CD14-positive monocyte (primary cell): ENCODE data around the gene SERP1. TPM values are rescaled to one million over a fixed set of nuclear protein-coding genes. Genes with fewer than 3 reads are reported as not detected.

Source experiments
- DNase-seq, 3 donors: peaks; one replicate each; pipeline ENCODE4 v3.0.0-alpha.2; 2011 to 2022
- H2AFZ ChIP-seq: 2 replicates; pipeline ENCODE4 v1.6.0; 2012; ENCODE audit warnings: mild to moderate bottlenecking, low read depth, low read length, inconsistent platforms; ENCODE audit not compliant: insufficient read depth, poor library complexity, severe bottlenecking
- H3K27ac ChIP-seq, 2 donors: 1 replicate in 1 of 2; 2 replicates in 1 of 2; pipeline ENCODE4 v1.5.1; 2012 to 2013; ENCODE audit warnings: low read length in 2 of 2, control low read depth in 1 of 2, inconsistent platforms in 1 of 2, low read depth in 1 of 2, mild to moderate bottlenecking in 1 of 2
- H3K27me3 ChIP-seq, 2 donors: one replicate each; pipeline versions ENCODE4 v1.6.0 to v1.6.1; 2011 to 2013; ENCODE audit warnings: low read length in 2 of 2; ENCODE audit not compliant: control insufficient read depth in 2 of 2, insufficient read depth in 2 of 2
- H3K36me3 ChIP-seq, 2 donors: replicated peaks in 1 of 2; 1 replicate in 1 of 2; 2 replicates in 1 of 2; pipeline versions ENCODE4 v1.5.1 to v1.6.1; 2012 to 2013; ENCODE audit warnings: low read length in 2 of 2, control low read depth in 1 of 2, inconsistent platforms in 1 of 2, mild to moderate bottlenecking in 1 of 2; ENCODE audit not compliant: insufficient read depth in 2 of 2, control insufficient read depth in 1 of 2
- H3K4me1 ChIP-seq, 2 donors: 1 replicate in 1 of 2; 2 replicates in 1 of 2; pipeline versions ENCODE4 v1.5.1 to v1.6.1; 2012 to 2013; ENCODE audit warnings: low read length in 2 of 2, control low read depth in 1 of 2, inconsistent platforms in 1 of 2, mild to moderate bottlenecking in 1 of 2, moderate library complexity in 1 of 2; ENCODE audit not compliant: insufficient read depth in 2 of 2, control insufficient read depth in 1 of 2
- H3K4me2 ChIP-seq: replicated peaks from 2 replicates; pipeline ENCODE3; 2012; ENCODE audit warnings: low read length, moderate library complexity, mild to moderate bottlenecking; ENCODE audit not compliant: poor library complexity, severe bottlenecking; ENCODE audit errors: extremely low read depth
- H3K4me3 ChIP-seq, 3 experiments: fragments of 200-600 bp in 1 of 3; sonication (generic) in 1 of 3; replicated peaks in 1 of 3; 1 replicate in 2 of 3; 2 replicates in 1 of 3; pipeline ENCODE4 v1.5.1; 2011 to 2013; ENCODE audit warnings: low read length in 3 of 3, mild to moderate bottlenecking in 3 of 3, control low read depth in 2 of 3, low read depth in 2 of 3, inconsistent platforms in 1 of 3, moderate library complexity in 1 of 3
- H3K79me2 ChIP-seq: 2 replicates; pipeline ENCODE4 v1.6.0; 2012; ENCODE audit warnings: mild to moderate bottlenecking, control low read depth, inconsistent platforms, low read length, moderate library complexity; ENCODE audit not compliant: insufficient read depth
- H3K9ac ChIP-seq: 2 replicates; pipeline ENCODE4 v1.6.0; 2017; ENCODE audit warnings: low read length, mild to moderate bottlenecking; ENCODE audit not compliant: insufficient read depth, poor library complexity, severe bottlenecking
- H3K9me3 ChIP-seq, 2 donors: replicated peaks in 1 of 2; 1 replicate in 1 of 2; 2 replicates in 1 of 2; pipeline versions ENCODE4 v1.5.1 to v1.6.1; 2012 to 2013; ENCODE audit warnings: low read length in 2 of 2, control low read depth in 1 of 2; ENCODE audit not compliant: control insufficient read depth in 1 of 2, insufficient read depth in 1 of 2
- H4K20me1 ChIP-seq: 2 replicates; pipeline ENCODE4 v1.6.0; 2012; ENCODE audit warnings: mild to moderate bottlenecking, low read length, control low read depth, moderate library complexity; ENCODE audit not compliant: insufficient read depth
- H3K27ac Mint-ChIP-seq, 7 donors: one replicate each; pipeline ENCODE4 v1.8.0; 2020; ENCODE audit warnings: mild to moderate bottlenecking in 7 of 7, mixed read lengths in 7 of 7, moderate library complexity in 6 of 7, inconsistent platforms in 2 of 7
- H3K27me3 Mint-ChIP-seq, 3 donors: one replicate each; pipeline ENCODE4 v1.8.0; 2021 to 2022; ENCODE audit warnings: low read depth in 3 of 3, mild to moderate bottlenecking in 3 of 3, mixed read lengths in 3 of 3, moderate library complexity in 3 of 3, inconsistent platforms in 1 of 3
- H3K36me3 Mint-ChIP-seq, 2 donors: one replicate each; pipeline ENCODE4 v1.8.0; 2020; ENCODE audit warnings: mixed read lengths in 2 of 2, inconsistent platforms in 1 of 2, mild to moderate bottlenecking in 1 of 2
- H3K4me1 Mint-ChIP-seq: one replicate; pipeline ENCODE4 v1.8.0; 2020; ENCODE audit warnings: mild to moderate bottlenecking, mixed read lengths
- H3K4me3 Mint-ChIP-seq, 2 donors: one replicate each; pipeline ENCODE4 v1.8.0; 2020; ENCODE audit warnings: mild to moderate bottlenecking in 2 of 2, mixed read lengths in 2 of 2, moderate library complexity in 1 of 2
- H3K9me3 Mint-ChIP-seq, 7 donors: one replicate each; pipeline ENCODE4 v1.8.0; 2020 to 2022; ENCODE audit warnings: mixed read lengths in 7 of 7, mild to moderate bottlenecking in 6 of 7, moderate library complexity in 6 of 7, inconsistent platforms in 2 of 7
- WGBS: methylation state at CpG from one replicate; pipeline ENCODE4 v1.1.5; 2013; ENCODE audit warnings: missing lambda C conversion rate; ENCODE audit not compliant: insufficient coverage; 5-methylcytosine and 5-hydroxymethylcytosine counted together
- intact Hi-C, 2 donors: fragments of 100-400 bp; cut with micrococcal nuclease; formaldehyde crosslinking; loops; one replicate each; pipeline versions ENCODE4 v1.15.0 to v1.15.1; 2023
- polyA plus RNA-seq, 3 donors: library from polyadenylated mRNA; depleted of rRNA in 1 of 3; unstranded in 2 of 3; stranded (reverse) in 1 of 3; fragments of 300-500 nt in 2 of 3; fragments of >200 nt in 1 of 3; fragmentation: Illumina TruSeq in 2 of 3; gene quantifications; 1 replicate in 2 of 3; 2 replicates in 1 of 3; pipeline ENCODE4 v1.2.3, GENCODE V29; 2012 to 2021
- TF ChIP-seq, protein P1 (sequence below): fragments of 200-600 bp; IDR thresholded peaks from one replicate; pipeline ENCODE4 v1.8.0; 2022; ENCODE audit warnings: antibody characterized with exemption, mild to moderate bottlenecking

SERP1 gene
- polyA plus RNA-seq, 3 donors: 178 to 226 (median 220) TPM

DNA sequence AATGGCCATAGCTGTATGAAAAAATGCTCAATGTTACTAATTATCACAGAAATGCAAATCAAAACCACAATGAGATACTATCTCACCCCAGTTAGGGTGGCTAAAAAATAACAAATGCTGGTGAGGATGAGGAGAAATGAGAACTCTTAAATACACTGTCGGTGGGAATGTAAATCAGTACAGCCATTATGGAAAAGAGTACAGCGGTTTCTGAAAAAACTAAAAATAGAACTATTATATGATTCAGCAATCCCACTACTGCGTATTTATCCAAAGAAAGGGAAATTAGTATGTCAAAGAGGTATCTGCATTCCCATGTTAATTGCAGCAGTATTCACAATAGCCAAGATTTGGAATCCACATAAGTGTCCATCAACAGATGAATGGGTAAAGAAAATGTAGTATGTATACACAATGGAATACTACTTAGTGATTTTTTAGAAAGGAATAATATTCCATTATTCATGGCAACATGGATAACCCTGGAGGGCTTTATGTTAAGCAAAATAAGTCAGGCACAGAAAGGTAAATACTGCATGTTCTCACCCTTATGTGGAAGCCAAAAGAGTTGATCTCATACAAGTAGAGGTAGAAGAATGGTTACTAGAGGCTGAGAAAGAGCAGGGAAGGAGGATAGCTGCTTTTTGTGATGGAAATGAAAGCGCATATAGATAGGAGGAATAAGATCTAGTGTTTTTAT is 35.0 kb downstream of the SERP1 start:
- no peaks in the 10 kb centered on the region for H3K4me1 ChIP-seq
- no peak overlapping the region for H3K27ac ChIP-seq
- H3K27ac Mint-ChIP-seq: no peak overlapping the region
- no peaks in the 10 kb centered on the region for H3K36me3 Mint-ChIP-seq
- H3K36me3 ChIP-seq: no peaks in the 10 kb centered on the region
- H2AFZ ChIP-seq: no peak overlapping the region
- no peak overlapping the region for H3K9ac ChIP-seq
- no peaks in the 10 kb centered on the region for H3K4me1 Mint-ChIP-seq
- H3K27me3 ChIP-seq: no peaks in the 10 kb centered on the region
- H3K9me3 Mint-ChIP-seq: peaks cover 0 to 7% (median 5%) of the 10 kb centered on the region in 7 donors
- H3K9me3 ChIP-seq: no peaks in the 10 kb centered on the region
- H3K79me2 ChIP-seq: no peaks in the 10 kb centered on the region
- H3K27me3 Mint-ChIP-seq: peaks cover 0 to 1% (median 0%) of the 10 kb centered on the region in 3 donors
- no peak overlapping the region for H3K4me3 Mint-ChIP-seq
- no peaks in the 10 kb centered on the region for H4K20me1 ChIP-seq
- TF ChIP-seq, protein P1, sequence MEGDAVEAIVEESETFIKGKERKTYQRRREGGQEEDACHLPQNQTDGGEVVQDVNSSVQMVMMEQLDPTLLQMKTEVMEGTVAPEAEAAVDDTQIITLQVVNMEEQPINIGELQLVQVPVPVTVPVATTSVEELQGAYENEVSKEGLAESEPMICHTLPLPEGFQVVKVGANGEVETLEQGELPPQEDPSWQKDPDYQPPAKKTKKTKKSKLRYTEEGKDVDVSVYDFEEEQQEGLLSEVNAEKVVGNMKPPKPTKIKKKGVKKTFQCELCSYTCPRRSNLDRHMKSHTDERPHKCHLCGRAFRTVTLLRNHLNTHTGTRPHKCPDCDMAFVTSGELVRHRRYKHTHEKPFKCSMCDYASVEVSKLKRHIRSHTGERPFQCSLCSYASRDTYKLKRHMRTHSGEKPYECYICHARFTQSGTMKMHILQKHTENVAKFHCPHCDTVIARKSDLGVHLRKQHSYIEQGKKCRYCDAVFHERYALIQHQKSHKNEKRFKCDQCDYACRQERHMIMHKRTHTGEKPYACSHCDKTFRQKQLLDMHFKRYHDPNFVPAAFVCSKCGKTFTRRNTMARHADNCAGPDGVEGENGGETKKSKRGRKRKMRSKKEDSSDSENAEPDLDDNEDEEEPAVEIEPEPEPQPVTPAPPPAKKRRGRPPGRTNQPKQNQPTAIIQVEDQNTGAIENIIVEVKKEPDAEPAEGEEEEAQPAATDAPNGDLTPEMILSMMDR: no peak
- DNase-seq: no peak
- intact Hi-C loops: no loop called here
- WGBS: no CpG with 5 or more reads among the region's 4 CpGs
- H3K4me2 ChIP-seq: no peak overlapping the region
- H3K4me3 ChIP-seq: no peak overlapping the region

DNA sequence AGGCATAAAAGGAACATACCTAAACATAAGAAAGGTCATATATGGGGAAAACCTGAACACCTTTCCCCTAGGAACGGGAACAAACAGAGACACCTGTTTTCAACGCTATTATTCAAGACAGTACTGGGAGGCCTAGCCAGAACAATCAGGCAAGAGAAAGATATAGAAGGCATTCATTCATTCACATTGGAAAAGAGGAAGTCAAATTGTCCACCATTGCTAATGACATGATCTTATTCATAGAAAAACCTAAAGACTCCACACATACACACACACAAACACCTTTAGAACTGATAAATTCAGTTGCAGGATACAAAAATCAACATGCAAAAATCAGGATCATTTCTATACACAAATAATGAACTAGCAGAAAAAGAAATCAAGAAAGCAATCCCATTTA is 36.5 kb downstream of the SERP1 start:
- no peak overlapping the region for H3K4me3 Mint-ChIP-seq
- no peaks in the 10 kb centered on the region for H3K36me3 Mint-ChIP-seq
- no peaks in the 10 kb centered on the region for H3K4me1 Mint-ChIP-seq
- no CpG with 5 or more reads among the region's 2 CpGs for WGBS
- H3K79me2 ChIP-seq: no peaks in the 10 kb centered on the region
- H3K27ac ChIP-seq: no peak overlapping the region
- no peak overlapping the region for H3K4me3 ChIP-seq
- no peak overlapping the region for H3K9ac ChIP-seq
- TF ChIP-seq, protein P1: no peak
- peaks cover 2 to 7% (median 4%) of the 10 kb centered on the region in 7 donors for H3K9me3 Mint-ChIP-seq
- H3K27me3 ChIP-seq: no peaks in the 10 kb centered on the region
- H3K27ac Mint-ChIP-seq: no peak overlapping the region
- H3K36me3 ChIP-seq: no peaks in the 10 kb centered on the region
- H3K27me3 Mint-ChIP-seq: peaks cover 0 to 3% (median 0%) of the 10 kb centered on the region in 3 donors
- H2AFZ ChIP-seq: no peak overlapping the region
- intact Hi-C loops: no loop called here
- no peak for DNase-seq
- H3K4me2 ChIP-seq: no peak overlapping the region
- H3K9me3 ChIP-seq: no peaks in the 10 kb centered on the region
- no peaks in the 10 kb centered on the region for H3K4me1 ChIP-seq
- H4K20me1 ChIP-seq: no peaks in the 10 kb centered on the region
